ENCODE data around the gene TPI1. TPM values are rescaled to one million over a fixed set of nuclear protein-coding genes. Genes with fewer than 3 reads are reported as not detected.

The TPI1 gene
- polyA plus RNA-seq, 3 donors, result 446 to 839 (median 764) TPM

DNA sequence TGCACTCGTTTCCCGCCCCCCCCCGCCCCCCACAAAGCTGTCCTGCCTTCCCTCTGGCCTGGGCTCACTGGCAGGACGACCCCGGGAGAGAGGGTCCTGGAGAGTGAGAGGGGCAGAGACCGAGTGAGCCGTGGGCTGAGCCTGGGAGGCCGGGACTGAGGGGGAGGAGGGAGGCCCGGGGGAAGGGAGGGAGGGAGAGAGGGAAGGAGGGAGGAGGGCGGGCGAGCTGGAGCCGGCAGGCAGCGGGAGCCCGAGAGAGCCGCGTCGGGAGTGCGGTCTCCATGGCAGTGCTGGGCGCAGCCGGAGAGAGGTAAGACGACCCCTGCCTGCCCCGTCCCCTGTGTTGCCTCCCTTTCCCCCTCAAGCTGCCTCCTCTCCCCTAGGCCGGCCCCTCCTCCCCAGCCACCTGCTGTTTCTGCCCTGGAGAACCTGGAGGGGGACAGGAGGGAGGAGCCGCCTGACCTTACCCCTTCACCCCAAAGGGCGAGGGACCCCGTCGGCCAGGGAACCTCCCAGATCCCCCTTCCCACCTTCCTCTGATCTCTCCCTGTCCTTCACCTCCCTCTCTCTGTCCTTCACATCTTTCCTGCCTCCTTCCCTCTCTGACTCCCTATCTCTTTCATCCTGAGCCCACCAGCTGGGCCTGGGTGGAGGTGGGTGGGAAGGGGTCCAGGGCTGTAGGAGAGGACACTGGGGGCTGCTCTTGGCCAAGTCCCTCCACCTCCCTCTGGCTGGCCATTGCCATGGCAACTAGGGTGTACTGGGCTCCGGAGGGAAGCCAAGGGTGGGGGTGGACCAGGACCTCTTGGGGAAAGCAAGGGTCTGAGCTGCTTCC is 45.5 kb upstream of the TPI1 start, which contains the start of gene GPR162:
TSS of gene GPR162 (plus strand) at position 231 of the 835 bp plus-strand sequence. CDS start 2,078 bp downstream, outside the sequence.
- Histone ChIP-seq H3K9ac (ENCODE audit: insufficient read depth, low read length, poor library complexity, severe bottlenecking) (peak within 1 kb of the TSS; percentile 57), H3K9me3 (replicated peaks in 1 of 2; ENCODE audit: control insufficient read depth in 1 of 2, insufficient read depth in 1 of 2, low read length in 2 of 2) (no peaks in the 10 kb centered on the region), H3K4me3 (replicated peaks in 1 of 3; ENCODE audit: low read depth in 2 of 3, low read length in 3 of 3) (peak within 1 kb of the TSS; percentile 52 to 80 (median 61)), H3K4me2 (replicated peaks; ENCODE audit: extremely low read depth, low read length, poor library complexity, severe bottlenecking) (peak within 1 kb of the TSS; percentile 88), H3K27me3 (ENCODE audit: control insufficient read depth in 2 of 2, insufficient read depth in 2 of 2, low read length in 2 of 2) (peaks cover 0 to 16% of the 10 kb centered on the region in 2 donors), H3K79me2 (ENCODE audit: insufficient read depth, low read length) (peaks cover 5% of the 10 kb centered on the region), H2AFZ (ENCODE audit: insufficient read depth, low read depth, low read length, poor library complexity, severe bottlenecking) (peak within 1 kb of the TSS; percentile 74), H3K36me3 (replicated peaks in 1 of 2; ENCODE audit: control insufficient read depth in 1 of 2, insufficient read depth in 2 of 2, low read length in 2 of 2) (peaks cover 31 to 35% of the 10 kb centered on the region in 2 donors), H3K4me1 (ENCODE audit: control insufficient read depth in 1 of 2, insufficient read depth in 2 of 2, low read length in 2 of 2) (peaks cover 20 to 37% of the 10 kb centered on the region in 2 donors), H4K20me1 (ENCODE audit: insufficient read depth, low read length) (peaks cover 43% of the 10 kb centered on the region), H3K27ac (ENCODE audit: low read depth in 1 of 2, low read length in 2 of 2) (peak within 1 kb of the TSS; percentile 50 to 63)
- peak within 1 kb of the TSS; percentile 82 to 93 for H3K4me3 Mint-ChIP-seq
- peaks cover 0 to 2% (median 0%) of the 10 kb centered on the region in 7 donors for H3K9me3 Mint-ChIP-seq
- DNase-seq, result peak in 1 of 3 donors; percentile 28
- peaks cover 44 to 52% of the 10 kb centered on the region in 2 donors for H3K36me3 Mint-ChIP-seq
- H3K4me1 Mint-ChIP-seq, result peaks cover 36% of the 10 kb centered on the region
- H3K27ac Mint-ChIP-seq, result peak within 1 kb of the TSS; percentile 62 to 91 (median 89)
- TF ChIP-seq, protein P1, sequence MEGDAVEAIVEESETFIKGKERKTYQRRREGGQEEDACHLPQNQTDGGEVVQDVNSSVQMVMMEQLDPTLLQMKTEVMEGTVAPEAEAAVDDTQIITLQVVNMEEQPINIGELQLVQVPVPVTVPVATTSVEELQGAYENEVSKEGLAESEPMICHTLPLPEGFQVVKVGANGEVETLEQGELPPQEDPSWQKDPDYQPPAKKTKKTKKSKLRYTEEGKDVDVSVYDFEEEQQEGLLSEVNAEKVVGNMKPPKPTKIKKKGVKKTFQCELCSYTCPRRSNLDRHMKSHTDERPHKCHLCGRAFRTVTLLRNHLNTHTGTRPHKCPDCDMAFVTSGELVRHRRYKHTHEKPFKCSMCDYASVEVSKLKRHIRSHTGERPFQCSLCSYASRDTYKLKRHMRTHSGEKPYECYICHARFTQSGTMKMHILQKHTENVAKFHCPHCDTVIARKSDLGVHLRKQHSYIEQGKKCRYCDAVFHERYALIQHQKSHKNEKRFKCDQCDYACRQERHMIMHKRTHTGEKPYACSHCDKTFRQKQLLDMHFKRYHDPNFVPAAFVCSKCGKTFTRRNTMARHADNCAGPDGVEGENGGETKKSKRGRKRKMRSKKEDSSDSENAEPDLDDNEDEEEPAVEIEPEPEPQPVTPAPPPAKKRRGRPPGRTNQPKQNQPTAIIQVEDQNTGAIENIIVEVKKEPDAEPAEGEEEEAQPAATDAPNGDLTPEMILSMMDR (IDR thresholded peaks at IDR 0.05), result no peak
- peaks cover 15 to 28% (median 17%) of the 10 kb centered on the region in 3 donors for H3K27me3 Mint-ChIP-seq (ENCODE audit: low read depth in 3 of 3)
- intact Hi-C loops (cut with micrococcal nuclease), result loop anchor here in 1 of 2 donors (2.0 to 5.0 kb wide), 2 partner anchors 67 to 205 kb away; no protein-coding TSS in a partner anchor
- WGBS (ENCODE audit: insufficient coverage), result 0% methylated on average over 15 of the region's 28 CpGs

DNA sequence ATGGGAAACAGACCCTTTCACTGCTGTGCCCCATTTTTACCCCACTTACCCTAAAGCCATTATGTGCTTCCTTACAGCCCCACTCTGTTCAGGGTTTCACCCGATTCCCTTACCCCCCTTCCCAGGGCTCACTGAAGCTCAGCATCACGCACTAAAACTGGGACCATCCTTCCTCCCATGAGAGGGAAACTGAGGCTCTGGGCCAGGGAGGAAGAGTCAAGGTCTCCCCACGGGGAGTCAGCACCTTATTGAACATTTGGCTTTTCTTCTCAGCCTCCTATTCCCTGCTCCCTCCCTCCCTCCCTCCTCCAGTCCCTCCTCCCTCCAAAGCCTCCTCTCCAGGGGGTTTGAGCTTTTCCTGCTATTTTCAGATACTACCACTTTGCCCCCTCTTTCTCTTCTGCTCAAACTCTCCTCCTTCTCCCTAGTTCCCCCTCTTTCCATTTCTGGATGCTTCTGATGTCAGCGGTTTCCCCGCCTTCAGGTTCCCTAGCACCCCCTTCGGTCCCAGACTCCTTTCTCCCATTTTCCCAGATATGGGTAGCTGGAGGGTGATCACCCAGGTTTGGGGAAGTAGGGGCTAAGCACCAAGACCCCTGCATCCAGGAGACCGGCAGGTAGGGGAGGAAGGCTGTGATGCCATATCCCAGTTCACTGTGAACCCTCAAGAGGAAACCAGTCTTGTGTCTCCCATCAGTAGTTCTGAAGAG is 44.8 kb upstream of the TPI1 start:
- WGBS (ENCODE audit: insufficient coverage), result 100% methylated on average over 1 of the region's 7 CpGs
- Mint-ChIP-seq H3K4me3 (peak overlapping the region; percentile 82 to 93), H3K4me1 (peaks cover 41% of the 10 kb centered on the region), H3K27ac (peak overlapping the region in 2 of 7 donors; percentile 50 to 79), H3K9me3 (peaks cover under 1 to 4% (median 2%) of the 10 kb centered on the region in 7 donors), H3K36me3 (peaks cover 46 to 48% of the 10 kb centered on the region in 2 donors), H3K27me3 (ENCODE audit: low read depth in 3 of 3) (peaks cover 23 to 36% (median 25%) of the 10 kb centered on the region in 3 donors)
- TF ChIP-seq, protein P1 (IDR thresholded peaks at IDR 0.05), result no peak
- no peak overlapping the region for H2AFZ ChIP-seq (ENCODE audit: insufficient read depth, low read depth, low read length, poor library complexity, severe bottlenecking)
- H3K27me3 ChIP-seq (ENCODE audit: control insufficient read depth in 2 of 2, insufficient read depth in 2 of 2, low read length in 2 of 2), result peaks cover 0 to 24% of the 10 kb centered on the region in 2 donors
- peaks cover 5% of the 10 kb centered on the region for H3K79me2 ChIP-seq (ENCODE audit: insufficient read depth, low read length)
- peaks cover 23 to 27% of the 10 kb centered on the region in 2 donors for H3K36me3 ChIP-seq (replicated peaks in 1 of 2; ENCODE audit: control insufficient read depth in 1 of 2, insufficient read depth in 2 of 2, low read length in 2 of 2)
- no peak overlapping the region for H3K27ac ChIP-seq (ENCODE audit: low read depth in 1 of 2, low read length in 2 of 2)
- DNase-seq, result no peak
- H3K4me2 ChIP-seq (replicated peaks; ENCODE audit: extremely low read depth, low read length, poor library complexity, severe bottlenecking), result peak overlapping the region; percentile 88
- H3K9ac ChIP-seq (ENCODE audit: insufficient read depth, low read length, poor library complexity, severe bottlenecking), result no peak overlapping the region
- peak overlapping the region in 2 of 3 experiments; percentile 61 to 80 for H3K4me3 ChIP-seq (replicated peaks in 1 of 3; ENCODE audit: low read depth in 2 of 3, low read length in 3 of 3)
- peaks cover 24 to 43% of the 10 kb centered on the region in 2 donors for H3K4me1 ChIP-seq (ENCODE audit: control insufficient read depth in 1 of 2, insufficient read depth in 2 of 2, low read length in 2 of 2)
- peaks cover 46% of the 10 kb centered on the region for H4K20me1 ChIP-seq (ENCODE audit: insufficient read depth, low read length)
- no peaks in the 10 kb centered on the region for H3K9me3 ChIP-seq (replicated peaks in 1 of 2; ENCODE audit: control insufficient read depth in 1 of 2, insufficient read depth in 1 of 2, low read length in 2 of 2)
- intact Hi-C loops (cut with micrococcal nuclease), result loop anchor here in 1 of 2 donors (2.0 to 5.0 kb wide), 2 partner anchors 68 to 205 kb away; no protein-coding TSS in a partner anchor

All from CD14-positive monocyte (primary cell).